HCT116 (cell line): ENCODE results near the gene MACROD1. TPM values are rescaled to one million over a fixed set of nuclear protein-coding genes. Genes with fewer than 3 reads are reported as not detected.

Experiments
- ATAC-seq: fragments of 200-7000 bp; cut with Tn5 transposase; 2 replicates; pipeline ENCODE4 v1.9.1; 2020; ENCODE audit warnings: mild to moderate bottlenecking, moderate library complexity
- BruUV-seq: library from RNA; stranded (reverse); fragments of 400-500 nt; replicated peaks from 2 replicates; lab custom pipeline; 2021; lab: Mats Ljungman, UMichigan
- CTCF ChIA-PET: fragments of 300-600 bp; sonication (Branson Sonifier 250); formaldehyde crosslinking; loops from one replicate; lab custom pipeline; 2021; ENCODE audit warnings: antibody characterized with exemption; lab: Charles Lee
- POLR2A ChIA-PET: fragments of 300-600, 350-600 bp; sonication (Branson Sonifier 250); formaldehyde crosslinking; loops from one replicate; lab custom pipeline; 2021; ENCODE audit warnings: antibody characterized with exemption; lab: Charles Lee
- RAD21 ChIA-PET, 2 experiments: fragments of 300-600 bp; sonication (Branson Sonifier 250); formaldehyde crosslinking; loops; one replicate each; lab custom pipeline; 2023; ENCODE audit warnings: low total read pairs in 2 of 2; ENCODE audit not compliant: uncharacterized antibody in 2 of 2, unreplicated experiment in 2 of 2, low non-redundant PET in 1 of 2; lab: Charles Lee
- DNase-seq: peaks from one replicate; pipeline ENCODE4 v3.0.0-alpha.2; 2010; ENCODE audit warnings: low read depth, low spot score
- H2AFZ ChIP-seq: fragments of 200-600 bp; shearing (Covaris generic), sonication (generic); 2 replicates; pipeline ENCODE4 v1.6.1; 2017; ENCODE audit warnings: low read depth, mixed run types, mixed read lengths, antibody characterized with exemption, low read length; ENCODE audit not compliant: poor library complexity, severe bottlenecking
- H3K27ac ChIP-seq: 2 replicates; pipeline ENCODE4 v1.5.1; 2012; ENCODE audit warnings: low read depth, low read length
- H3K27me3 ChIP-seq: fragments of 200-600 bp; sonication (generic); 2 replicates; pipeline ENCODE4 v1.6.1; 2016; ENCODE audit warnings: mixed run types, low read length, mixed read lengths; ENCODE audit not compliant: insufficient read depth
- H3K36me3 ChIP-seq, 2 experiments: fragments of 200-500 bp in 1 of 2; fragments of 200-600 bp in 1 of 2; sonication (Bioruptor generic) in 1 of 2; sonication (generic) in 1 of 2; 2 replicates each; pipeline versions ENCODE4 v1.5.1 to v1.6.1; 2014 to 2016; ENCODE audit warnings: low read length in 2 of 2, inconsistent platforms in 1 of 2, mixed read lengths in 1 of 2, mixed run types in 1 of 2; ENCODE audit not compliant: insufficient read depth in 2 of 2, control insufficient read depth in 1 of 2
- H3K4me1 ChIP-seq, 2 experiments: fragments of 200-600 bp in 1 of 2; sonication (generic) in 1 of 2; 2 replicates each; pipeline versions ENCODE4 v1.5.1 to v1.6.1; 2012 to 2017; ENCODE audit warnings: low read length in 2 of 2, inconsistent platforms in 1 of 2, mild to moderate bottlenecking in 1 of 2, mixed read lengths in 1 of 2, mixed run types in 1 of 2, moderate library complexity in 1 of 2; ENCODE audit not compliant: insufficient read depth in 2 of 2, control insufficient read depth in 1 of 2
- H3K4me2 ChIP-seq: fragments of 200-600 bp; sonication (generic); 2 replicates; pipeline ENCODE4 v1.6.1; 2017; ENCODE audit warnings: mixed run types, low read length, mixed read lengths
- H3K4me3 ChIP-seq, 2 experiments: fragments of 200-600 bp in 1 of 2; sonication (generic) in 1 of 2; replicated peaks in 1 of 2; 2 replicates each; pipeline ENCODE4 v1.5.1; 2011 to 2016; ENCODE audit warnings: low read length in 2 of 2, control low read depth in 1 of 2, low read depth in 1 of 2, mild to moderate bottlenecking in 1 of 2, mixed read lengths in 1 of 2, mixed run types in 1 of 2
- H3K79me2 ChIP-seq: fragments of 200-600 bp; sonication (generic); 2 replicates; pipeline ENCODE4 v1.6.1; 2017; ENCODE audit warnings: mild to moderate bottlenecking, mixed run types, low read length, moderate library complexity, mixed read lengths; ENCODE audit not compliant: insufficient read depth
- H3K9ac ChIP-seq: fragments of 200-600 bp; sonication (generic); 2 replicates; pipeline ENCODE4 v1.6.1; 2016; ENCODE audit warnings: low read length, mixed read lengths
- H3K9me2 ChIP-seq: fragments of 200-600 bp; sonication (generic), shearing (Covaris generic); 2 replicates; pipeline ENCODE4 v1.6.1; 2017; ENCODE audit warnings: mixed run types, mild to moderate bottlenecking, moderate library complexity; ENCODE audit not compliant: insufficient read depth
- H3K9me3 ChIP-seq, 2 experiments: fragments of 200-500 bp in 1 of 2; fragments of 200-600 bp in 1 of 2; sonication (Bioruptor generic) in 1 of 2; sonication (generic) in 1 of 2; 2 replicates each; pipeline ENCODE4 v1.6.1; 2014 to 2017; ENCODE audit warnings: low read length in 2 of 2, mixed read lengths in 2 of 2, inconsistent platforms in 1 of 2, low read depth in 1 of 2, mild to moderate bottlenecking in 1 of 2, mixed run types in 1 of 2, moderate library complexity in 1 of 2; ENCODE audit not compliant: control insufficient read depth in 1 of 2, insufficient read depth in 1 of 2
- H4K20me1 ChIP-seq: fragments of 200-600 bp; sonication (generic), shearing (Covaris generic); 2 replicates; pipeline ENCODE4 v1.6.1; 2017; ENCODE audit warnings: mixed run types, mild to moderate bottlenecking, moderate library complexity; ENCODE audit not compliant: insufficient read depth
- ATF3 ChIP-seq: IDR thresholded peaks from 2 replicates; pipeline ENCODE4 v1.6.1; 2012
- CBX3 ChIP-seq: IDR thresholded peaks from 2 replicates; pipeline ENCODE4 v1.6.1; 2012; ENCODE audit warnings: low read depth
- CEBPB ChIP-seq: IDR thresholded peaks from 2 replicates; pipeline ENCODE4 v1.6.1; 2012; ENCODE audit warnings: low read depth
- CTCF ChIP-seq, 3 experiments: fragments of 200-600 bp in 1 of 3; sonication (generic) in 1 of 3; IDR thresholded peaks in 2 of 3; conservative IDR thresholded peaks in 1 of 3; 2 replicates each; pipeline ENCODE4 v1.5.1; 2012 to 2017; ENCODE audit warnings: low read depth in 2 of 3, low read length in 2 of 3, antibody characterized with exemption in 1 of 3, borderline replicate concordance in 1 of 3, control low read depth in 1 of 3, mild to moderate bottlenecking in 1 of 3, mixed read lengths in 1 of 3, mixed run types in 1 of 3, moderate library complexity in 1 of 3; ENCODE audit not compliant: insufficient read depth in 1 of 3
- ELF1 ChIP-seq: IDR thresholded peaks from 2 replicates; pipeline ENCODE4 v1.6.1; 2012; ENCODE audit warnings: low read depth, borderline replicate concordance
- EZH2 ChIP-seq: fragments of 200-600 bp; sonication (generic); IDR thresholded peaks from 2 replicates; pipeline ENCODE4 v1.6.1; 2017; ENCODE audit warnings: antibody characterized with exemption, mixed run types
- EZH2phosphoT487 ChIP-seq: fragments of 200-600 bp; IDR thresholded peaks from 2 replicates; pipeline ENCODE4 v1.6.1; 2018; ENCODE audit warnings: antibody characterized with exemption, borderline replicate concordance
- FOSL1 ChIP-seq: IDR thresholded peaks from 2 replicates; pipeline ENCODE4 v1.6.1; 2012; ENCODE audit warnings: low read depth
- JUND ChIP-seq: IDR thresholded peaks from 2 replicates; pipeline ENCODE4 v1.6.1; 2012
- MAX ChIP-seq: IDR thresholded peaks from 2 replicates; pipeline ENCODE4 v1.6.1; 2012
- POLR2A ChIP-seq: IDR thresholded peaks from 2 replicates; pipeline ENCODE4 v1.7.0; 2011; ENCODE audit warnings: borderline replicate concordance; ENCODE audit not compliant: insufficient read depth, insufficient read length; ENCODE audit errors: extremely low read depth
- POLR2AphosphoS5 ChIP-seq: IDR thresholded peaks from 2 replicates; pipeline ENCODE4 v1.6.1; 2011; ENCODE audit warnings: mild to moderate bottlenecking, low read depth, low read length, moderate library complexity
- RAD21 ChIP-seq: IDR thresholded peaks from 2 replicates; pipeline ENCODE4 v1.6.1; 2012; ENCODE audit warnings: low read depth, mild to moderate bottlenecking
- REST ChIP-seq: IDR thresholded peaks from 2 replicates; pipeline ENCODE4 v1.6.1; 2012; ENCODE audit warnings: low read depth
- SRF ChIP-seq: IDR thresholded peaks from 2 replicates; pipeline ENCODE4 v1.6.1; 2012; ENCODE audit warnings: low read depth
- TCF7L2 ChIP-seq: IDR thresholded peaks from 2 replicates; pipeline ENCODE4 v1.7.0; 2011; ENCODE audit warnings: borderline replicate concordance, inconsistent platforms; ENCODE audit not compliant: insufficient read depth, insufficient read length; ENCODE audit errors: extremely low read depth
- YY1 ChIP-seq: IDR thresholded peaks from 2 replicates; pipeline ENCODE4 v1.6.1; 2011; ENCODE audit warnings: low read length, low read depth, moderate library complexity, mild to moderate bottlenecking; ENCODE audit not compliant: insufficient replicate concordance; ENCODE audit errors: extremely low read depth
- ZBTB33 ChIP-seq: IDR thresholded peaks from 2 replicates; pipeline ENCODE4 v1.6.1; 2011; ENCODE audit warnings: mild to moderate bottlenecking, low read length, moderate library complexity; ENCODE audit not compliant: insufficient replicate concordance; ENCODE audit errors: extremely low read depth
- ZFX ChIP-seq: fragments of 450-650 bp; IDR thresholded peaks from 2 replicates; pipeline ENCODE4 v1.6.1; 2017
- ZNF274 ChIP-seq: fragments of 200-500 bp; sonication (Bioruptor generic); IDR thresholded peaks from 2 replicates; pipeline ENCODE4 v1.6.1; 2014; ENCODE audit warnings: mild to moderate bottlenecking, low read depth, low read length, inconsistent platforms
- intact Hi-C: fragments of 100-400 bp; cut with micrococcal nuclease; formaldehyde crosslinking; loops from 2 replicates; pipeline ENCODE4 v1.10.0; 2022
- total RNA-seq: library from RNA; stranded (reverse); gene quantifications from one replicate; pipeline ENCODE4 v1.2.1, GENCODE V29; 2021; ENCODE audit not compliant: unreplicated experiment

The MACROD1 gene
- total RNA-seq, 1 experiment from 2014 or later, result 61.1 TPM

- no peak for DNase-seq
- no peak overlapping the region for H3K27ac ChIP-seq
- RAD21 ChIA-PET, result no interaction called here
- ATAC-seq, result no peak
- intact Hi-C loops, result no loop called here
- H3K4me3 ChIP-seq, result no peak overlapping the region
- no peaks in the 10 kb centered on the region for H3K4me1 ChIP-seq
- POLR2A ChIA-PET, result no interaction called here
- H3K4me2 ChIP-seq, result no peak overlapping the region
- no peak overlapping the region for H3K9ac ChIP-seq
- H3K36me3 ChIP-seq, result no peaks in the 10 kb centered on the region
- H4K20me1 ChIP-seq, result no peaks in the 10 kb centered on the region
- TF ChIP-seq EZH2phosphoT487 (no peak), RAD21 (no peak), POLR2A (no peak), CTCF (IDR thresholded peaks at IDR 0.05 in 2 of 3, conservative IDR thresholded peaks at IDR 0.05 in 1 of 3; ENCODE audit: borderline replicate concordance in 1 of 3, insufficient read depth in 1 of 3, low read depth in 2 of 3, low read length in 2 of 3) (no peak), ELF1 (no peak), POLR2AphosphoS5 (no peak), TCF7L2 (no peak), ZNF274 (no peak), CBX3 (no peak), REST (no peak), SRF (no peak), MAX (no peak), CEBPB (no peak), ZBTB33 (no peak), YY1 (no peak), FOSL1 (no peak), JUND (no peak), EZH2 (no peak), ATF3 (no peak), ZFX (no peak)
- H3K9me3 ChIP-seq, result no peaks in the 10 kb centered on the region
- H3K27me3 ChIP-seq, result no peaks in the 10 kb centered on the region
- no peaks in the 10 kb centered on the region for H3K9me2 ChIP-seq
- no peak overlapping the region for H2AFZ ChIP-seq
- CTCF ChIA-PET, result no interaction called here
- no peaks in the 10 kb centered on the region for H3K79me2 ChIP-seq
- no TSS peak for BruUV-seq
These were observed 38.4 kb downstream of the MACROD1 start for GRCh38 chr11:64127267-64128072.
